ENCODE data around the gene PHF3.

Gene PHF3

GRCh38 chr6:63716169-63716568 lies 80.6 kb downstream of the PHF3 start:
- H3K79me2 ChIP-seq (ENCODE audit: insufficient read depth, low read length) = no peaks in the 10 kb centered on the region
- no peak overlapping the region for H3K4me3 ChIP-seq (ENCODE audit: insufficient read depth, low read length, poor library complexity, severe bottlenecking)
- H3K27ac ChIP-seq (ENCODE audit: low read depth, low read length) = no peak overlapping the region
- peaks cover 15% of the 10 kb centered on the region; the same call in 1 of the 2 replicates for H3K36me3 ChIP-seq (ENCODE audit: low read length)
- H3K27me3 ChIP-seq (ENCODE audit: low read length) = no peaks in the 10 kb centered on the region
- no peak overlapping the region for H3K4me2 ChIP-seq (ENCODE audit: low read depth, low read length, poor library complexity, severe bottlenecking)
- H3K9me3 ChIP-seq (ENCODE audit: insufficient read depth, low read length) = no peaks in the 10 kb centered on the region
- H3F3A ChIP-seq (ENCODE audit: insufficient read depth) = no peaks in the 10 kb centered on the region
- no peaks in the 10 kb centered on the region for H4K20me1 ChIP-seq (ENCODE audit: low read depth, low read length)
- H3K9ac ChIP-seq (ENCODE audit: low read length) = no peak overlapping the region
- TF ChIP-seq CTCF (IDR thresholded peaks at IDR 0.05; ENCODE audit: insufficient read depth, low read length, poor library complexity, severe bottlenecking) (no peak), EZH2phosphoT487 (conservative IDR thresholded peaks at IDR 0.05; ENCODE audit: low read length) (no peak)
- H2AFZ ChIP-seq (ENCODE audit: low read depth, low read length, severe bottlenecking) = no peak overlapping the region
- no peaks in the 10 kb centered on the region for H3K9me2 ChIP-seq (replicated peaks; ENCODE audit: insufficient read depth, low read length)

DNA sequence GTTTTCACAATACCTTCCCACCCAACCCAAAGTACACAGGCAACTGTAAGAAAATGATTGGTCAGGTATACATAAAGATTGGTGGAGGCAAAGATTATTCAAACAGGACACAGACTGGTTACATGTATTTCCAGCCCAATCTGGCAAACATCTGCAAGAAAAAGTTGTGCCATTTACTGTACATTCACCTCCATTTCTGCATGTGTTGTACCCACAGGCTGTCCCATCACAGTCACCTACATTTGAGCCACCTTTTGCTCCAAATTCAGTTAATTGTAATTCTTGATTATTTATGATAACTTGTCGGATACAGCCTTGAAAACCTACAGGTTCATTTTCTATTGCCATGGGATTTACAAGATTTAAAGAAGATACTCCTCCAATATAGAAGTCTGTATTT lies 85.6 kb downstream of the PHF3 start:
- Histone ChIP-seq H3K4me2 (ENCODE audit: low read depth, low read length, poor library complexity, severe bottlenecking) (no peak overlapping the region), H3K4me3 (ENCODE audit: insufficient read depth, low read length, poor library complexity, severe bottlenecking) (no peak overlapping the region), H3K9me2 (replicated peaks; ENCODE audit: insufficient read depth, low read length) (no peaks in the 10 kb centered on the region), H3K9ac (ENCODE audit: low read length) (no peak overlapping the region), H4K20me1 (ENCODE audit: low read depth, low read length) (no peaks in the 10 kb centered on the region), H3K27me3 (ENCODE audit: low read length) (no peaks in the 10 kb centered on the region), H3K36me3 (ENCODE audit: low read length) (no peaks in the 10 kb centered on the region), H2AFZ (ENCODE audit: low read depth, low read length, severe bottlenecking) (no peak overlapping the region), H3K9me3 (ENCODE audit: insufficient read depth, low read length) (no peaks in the 10 kb centered on the region), H3K27ac (ENCODE audit: low read depth, low read length) (no peak overlapping the region), H3K79me2 (ENCODE audit: insufficient read depth, low read length) (no peaks in the 10 kb centered on the region), H3F3A (ENCODE audit: insufficient read depth) (no peaks in the 10 kb centered on the region; the same call in 1 of the 2 replicates)
- TF ChIP-seq EZH2phosphoT487 (conservative IDR thresholded peaks at IDR 0.05; ENCODE audit: low read length) (no peak), CTCF (IDR thresholded peaks at IDR 0.05; ENCODE audit: insufficient read depth, low read length, poor library complexity, severe bottlenecking) (no peak)

- Histone ChIP-seq H3F3A (ENCODE audit: insufficient read depth) (no peaks in the 10 kb centered on the region; the same call in 1 of the 2 replicates), H3K27me3 (ENCODE audit: low read length) (no peaks in the 10 kb centered on the region), H3K79me2 (ENCODE audit: insufficient read depth, low read length) (no peaks in the 10 kb centered on the region), H3K27ac (ENCODE audit: low read depth, low read length) (no peak overlapping the region), H2AFZ (ENCODE audit: low read depth, low read length, severe bottlenecking) (no peak overlapping the region), H3K4me2 (ENCODE audit: low read depth, low read length, poor library complexity, severe bottlenecking) (no peak overlapping the region), H3K36me3 (ENCODE audit: low read length) (no peaks in the 10 kb centered on the region), H3K9me2 (replicated peaks; ENCODE audit: insufficient read depth, low read length) (no peaks in the 10 kb centered on the region), H4K20me1 (ENCODE audit: low read depth, low read length) (no peaks in the 10 kb centered on the region), H3K9ac (ENCODE audit: low read length) (no peak overlapping the region), H3K9me3 (ENCODE audit: insufficient read depth, low read length) (no peaks in the 10 kb centered on the region), H3K4me3 (ENCODE audit: insufficient read depth, low read length, poor library complexity, severe bottlenecking) (no peak overlapping the region)
- TF ChIP-seq CTCF (IDR thresholded peaks at IDR 0.05; ENCODE audit: insufficient read depth, low read length, poor library complexity, severe bottlenecking) (no peak), EZH2phosphoT487 (conservative IDR thresholded peaks at IDR 0.05; ENCODE audit: low read length) (no peak)
Measured at GRCh38 chr6:63724721-63725120, 89.1 kb downstream of the PHF3 start.
